Fibroblast of skin of left quadriceps (primary cell): Measurements from ENCODE around the gene HTN3.
"Not testable (repeated sequence)": the region's sequence is repeated elsewhere in the genome, so short reads cannot be mapped to it uniquely, and the experiment has no call there.

Source experiments
- DNase-seq, 2 experiments: peaks; one replicate each; pipeline ENCODE4 v3.0.0-alpha.2; 2013; ENCODE audit warnings: low read depth in 2 of 2

Gene HTN3

GRCh38 chr4:70028159-70028558, at the start of gene HTN3:
TSS of gene HTN3 (plus strand) at chr4:70028459. CDS start at chr4:70030741, 2,282 bp downstream.
- DNase-seq, result not testable (repeated sequence)

GRCh38 chr4:69984030-69984443, 44.2 kb upstream of the HTN3 start:
- DNase-seq, result peak; percentile 0 to 1

GRCh38 chr4:69986663-69987062, 41.6 kb upstream of the HTN3 start:
- DNase-seq, result no peak

- DNase-seq, result no peak
Observed at GRCh38 chr4:69991016-69991415, 37.2 kb upstream of the HTN3 start.

- no peak for DNase-seq
Observed at GRCh38 chr4:69994782-69995181, 33.5 kb upstream of the HTN3 start.

- DNase-seq, result no peak
Observed at GRCh38 chr4:69995526-69996016, 32.7 kb upstream of the HTN3 start, which contains the start of gene STATH. TSS of gene STATH (plus strand) at chr4:69995966. CDS start at chr4:69998438, 2,472 bp downstream.

GRCh38 chr4:69999420-69999819, 28.8 kb upstream of the HTN3 start:
- DNase-seq, result no peak

GRCh38 chr4:70000711-70001110, 27.5 kb upstream of the HTN3 start:
- no peak for DNase-seq

- no peak for DNase-seq
Observed at GRCh38 chr4:70002507-70002906, 25.8 kb upstream of the HTN3 start.

GRCh38 chr4:70008771-70009170, 19.5 kb upstream of the HTN3 start:
- no peak for DNase-seq

GRCh38 chr4:70019006-70019405, 9.3 kb upstream of the HTN3 start:
- not testable (repeated sequence) for DNase-seq

GRCh38 chr4:70023218-70023617, 5.0 kb upstream of the HTN3 start:
- no peak for DNase-seq

- no peak for DNase-seq
Observed at GRCh38 chr4:70027011-70027410, 1.2 kb upstream of the HTN3 start.

- not testable (repeated sequence) for DNase-seq
Observed at GRCh38 chr4:70037559-70037958, 9.3 kb downstream of the HTN3 start.

- not testable (repeated sequence) for DNase-seq
Observed at GRCh38 chr4:70039928-70040327, 11.7 kb downstream of the HTN3 start.

GRCh38 chr4:70041652-70042286, 13.5 kb downstream of the HTN3 start:
- no peak for DNase-seq

GRCh38 chr4:70050138-70050537, 21.9 kb downstream of the HTN3 start, which contains the start of gene HTN1:
TSS of gene HTN1 (plus strand) at chr4:70050438. CDS start at chr4:70053077, 2,639 bp downstream.
- DNase-seq, result not testable (repeated sequence)

GRCh38 chr4:70056534-70056933, 28.3 kb downstream of the HTN3 start:
- DNase-seq, result not testable (repeated sequence)

- DNase-seq, result no peak
Observed at GRCh38 chr4:70057651-70058050, 29.4 kb downstream of the HTN3 start.

GRCh38 chr4:70059149-70059548, 30.9 kb downstream of the HTN3 start:
- DNase-seq, result no peak

- DNase-seq, result no peak
Observed at GRCh38 chr4:70062000-70062399, 33.7 kb downstream of the HTN3 start.

GRCh38 chr4:70080205-70080604, 51.9 kb downstream of the HTN3 start:
- no peak for DNase-seq
